ENCODE data around the gene NLRC5. TPM values are rescaled to one million over a fixed set of nuclear protein-coding genes. Genes with fewer than 3 reads are reported as not detected.

NLRC5 gene
- total RNA-seq, 1 donor from 2014 or later, result 33.2 TPM

DNA sequence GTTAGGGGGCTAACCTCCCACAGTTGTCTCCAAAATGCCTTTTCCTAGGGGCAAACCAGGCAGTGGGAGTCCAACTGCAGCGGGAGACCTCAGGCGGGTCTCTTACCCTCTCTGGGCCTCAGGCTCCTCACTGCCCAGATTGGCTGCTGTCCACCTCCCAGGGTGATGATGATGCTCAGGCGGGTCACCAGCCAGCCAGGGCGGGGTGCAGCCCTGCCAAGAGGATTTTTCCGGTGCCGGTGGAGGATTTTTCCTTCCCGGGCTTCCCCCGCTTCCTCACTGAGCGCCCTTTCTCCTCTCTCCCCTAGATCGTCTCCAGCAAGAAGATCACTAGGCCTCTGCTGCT, 125.8 kb downstream of the NLRC5 start:
- DNase-seq (ENCODE audit: extremely low read depth, low read depth, low spot score), result no peak

DNA sequence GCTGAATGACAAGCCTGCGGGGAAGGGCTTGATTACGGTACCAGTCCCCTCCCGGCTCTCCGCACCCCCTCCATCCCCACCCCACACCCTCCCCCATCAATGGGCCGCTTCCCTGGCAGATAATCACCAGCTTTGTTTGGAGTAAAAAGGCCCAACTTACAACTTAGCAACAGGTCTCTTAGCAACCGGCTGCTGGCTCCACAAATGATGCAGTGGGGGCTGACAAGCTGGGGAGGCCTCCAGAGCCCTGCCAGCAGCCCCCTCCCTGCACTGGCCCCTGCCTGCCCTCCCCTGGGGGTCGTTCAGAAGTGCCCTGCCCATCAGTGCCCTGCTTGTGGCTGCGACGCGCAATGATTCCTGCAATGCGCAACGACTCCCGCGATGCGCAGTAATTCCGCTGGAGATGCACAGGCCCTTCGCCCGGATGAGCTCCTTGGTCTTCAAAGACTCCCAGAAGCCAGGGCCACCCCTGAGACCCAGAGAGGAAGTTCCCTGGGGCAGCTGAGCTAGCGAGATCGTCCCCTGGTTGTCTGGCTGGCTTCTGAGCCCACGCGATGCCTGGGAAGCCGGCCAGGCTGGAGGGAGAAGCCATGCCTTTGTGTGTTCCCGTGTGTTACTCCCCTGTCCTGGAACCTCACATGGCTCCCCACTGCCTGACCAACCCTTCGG, 126.3 kb downstream of the NLRC5 start:
- no peak for DNase-seq (ENCODE audit: extremely low read depth, low read depth, low spot score)

GRCh38 chr16:57118461-57119084, 129.2 kb downstream of the NLRC5 start:
- DNase-seq (ENCODE audit: extremely low read depth, low read depth, low spot score), result no peak

GRCh38 chr16:57123216-57123973, 134.0 kb downstream of the NLRC5 start:
- DNase-seq (ENCODE audit: extremely low read depth, low read depth, low spot score), result no peak

DNA sequence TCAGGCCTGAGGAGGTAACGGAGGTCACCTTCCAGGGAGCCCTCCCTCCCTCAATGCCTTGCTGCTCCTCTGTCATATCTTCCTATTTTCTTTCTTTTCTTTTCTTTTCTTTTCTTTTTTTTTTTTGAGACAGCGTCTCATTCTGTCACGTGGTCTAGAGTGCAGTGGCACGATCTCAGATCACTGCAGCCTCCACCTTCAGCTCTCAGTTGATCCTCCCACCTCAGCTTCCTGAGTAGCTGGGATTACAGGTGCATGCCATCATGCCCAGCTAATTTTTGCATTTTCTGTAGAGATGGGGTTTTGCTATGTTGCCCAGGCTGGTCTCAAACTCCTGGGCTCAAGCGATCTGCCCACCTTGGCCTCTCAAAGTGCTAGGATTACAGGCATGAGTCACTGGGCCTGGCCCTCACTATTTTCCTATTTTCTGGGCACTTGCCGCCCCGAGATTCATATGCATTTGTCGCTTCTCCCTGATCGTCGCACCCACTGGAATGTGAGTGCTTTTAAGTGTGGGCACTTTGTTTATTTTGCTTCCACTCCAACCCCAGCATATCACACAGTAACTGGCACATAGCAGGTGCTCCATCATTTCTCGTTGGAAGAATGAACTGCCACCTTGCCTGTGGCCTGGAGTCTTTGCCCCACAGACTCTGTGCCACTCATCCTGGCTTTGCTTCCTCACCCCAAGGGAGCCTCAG, 134.8 kb downstream of the NLRC5 start:
- DNase-seq (ENCODE audit: extremely low read depth, low read depth, low spot score), result no peak

- no peak for DNase-seq (ENCODE audit: extremely low read depth, low read depth, low spot score)
Observed at GRCh38 chr16:57125376-57125775, 136.0 kb downstream of the NLRC5 start.

GRCh38 chr16:57125969-57126368, 136.6 kb downstream of the NLRC5 start:
- no peak for DNase-seq (ENCODE audit: extremely low read depth, low read depth, low spot score)

DNA sequence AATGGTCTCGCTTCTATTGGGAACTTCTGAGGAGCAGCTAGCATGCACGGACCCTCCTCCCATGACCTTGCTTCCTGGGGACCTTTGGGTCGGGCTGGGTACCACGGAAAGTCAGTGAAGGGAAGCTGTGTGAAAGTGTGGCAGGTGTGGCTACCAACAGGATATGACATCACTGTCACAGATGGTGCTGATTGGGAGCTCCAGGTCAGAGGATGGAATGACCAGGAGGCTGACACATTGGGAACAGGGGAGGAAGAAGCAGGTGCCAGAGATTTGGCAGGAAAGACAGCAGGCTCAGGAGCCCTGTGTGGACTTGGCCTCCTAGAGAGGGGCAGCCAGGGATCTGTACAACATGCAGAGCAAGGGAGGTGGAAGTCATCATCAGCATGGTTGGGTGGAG, 137.1 kb downstream of the NLRC5 start:
- no peak for DNase-seq (ENCODE audit: extremely low read depth, low read depth, low spot score)

- no peak for DNase-seq (ENCODE audit: extremely low read depth, low read depth, low spot score)
Observed at GRCh38 chr16:57127037-57127763, 137.8 kb downstream of the NLRC5 start.

DNA sequence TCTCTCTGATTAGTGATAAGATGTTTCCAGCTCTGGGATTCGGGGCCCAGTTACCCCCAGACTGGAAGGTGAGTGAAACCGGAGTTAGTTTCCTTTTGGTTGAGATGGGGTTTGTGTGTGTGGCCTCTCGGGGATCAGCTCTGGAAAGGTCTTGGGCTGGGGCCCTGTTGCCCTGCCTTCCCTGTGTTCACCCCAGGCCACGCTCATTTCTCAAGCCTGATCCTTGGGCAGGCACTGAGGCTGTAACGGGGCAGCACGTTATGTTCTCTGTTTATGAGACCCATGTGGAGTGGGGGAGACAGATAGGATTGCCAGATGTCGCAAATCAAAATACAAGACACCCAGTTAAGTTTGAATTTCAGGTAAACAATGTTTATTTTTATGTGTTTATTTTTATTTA, 138.5 kb downstream of the NLRC5 start:
- no peak for DNase-seq (ENCODE audit: extremely low read depth, low read depth, low spot score)

DNA sequence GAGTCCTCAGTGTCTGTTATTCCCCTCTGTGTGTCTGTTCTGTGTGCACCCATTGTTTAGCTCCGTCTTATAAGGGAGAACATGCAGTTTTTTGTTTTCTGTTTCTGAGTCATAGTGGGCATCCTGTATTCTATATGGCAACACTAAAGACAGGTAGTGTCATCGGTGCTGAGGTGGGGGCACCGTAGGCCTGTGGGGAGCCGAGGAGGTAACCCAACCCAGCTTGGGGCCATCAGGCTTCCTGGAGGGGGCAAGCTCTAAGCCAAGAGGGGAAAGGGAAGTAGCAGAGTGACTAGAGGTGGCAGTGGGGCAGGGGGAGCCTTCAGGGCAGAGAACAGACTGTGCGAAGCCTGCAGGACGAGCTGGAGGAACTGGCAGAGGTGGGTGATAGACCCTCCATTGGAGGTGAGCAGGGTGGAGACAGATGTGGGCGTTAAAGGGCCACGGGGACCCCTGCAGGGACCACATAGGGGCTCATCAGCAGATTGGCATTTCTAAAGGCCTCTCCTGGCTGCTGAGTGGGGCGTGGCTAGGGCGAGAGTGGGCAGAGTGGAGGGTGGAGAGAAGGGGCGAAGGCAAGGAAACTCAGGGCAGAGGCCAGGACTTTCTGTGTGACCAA, 139.5 kb downstream of the NLRC5 start:
- DNase-seq (ENCODE audit: extremely low read depth, low read depth, low spot score), result no peak

DNA sequence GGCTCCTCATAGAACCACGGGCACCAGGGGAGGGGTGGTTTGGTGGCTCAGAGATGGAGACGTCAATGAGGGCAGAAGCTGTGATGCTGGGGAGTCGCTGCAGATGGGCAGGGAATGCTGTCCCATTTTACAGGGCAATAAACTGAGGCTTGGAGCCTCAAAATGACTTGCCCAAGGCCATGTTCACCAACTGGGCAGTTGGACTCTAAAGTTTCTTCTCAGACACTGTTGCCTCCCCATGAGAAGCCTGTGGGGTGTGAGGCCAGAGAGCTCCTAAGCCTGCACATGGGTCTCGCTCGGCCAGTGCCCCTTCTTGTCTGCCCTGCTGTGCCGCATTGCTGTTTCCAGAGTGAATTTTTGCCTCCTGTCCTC, 141.6 kb downstream of the NLRC5 start:
- DNase-seq (ENCODE audit: extremely low read depth, low read depth, low spot score), result no peak

- no peak for DNase-seq (ENCODE audit: extremely low read depth, low read depth, low spot score)
Observed at GRCh38 chr16:57131351-57131970, 142.1 kb downstream of the NLRC5 start.

DNA sequence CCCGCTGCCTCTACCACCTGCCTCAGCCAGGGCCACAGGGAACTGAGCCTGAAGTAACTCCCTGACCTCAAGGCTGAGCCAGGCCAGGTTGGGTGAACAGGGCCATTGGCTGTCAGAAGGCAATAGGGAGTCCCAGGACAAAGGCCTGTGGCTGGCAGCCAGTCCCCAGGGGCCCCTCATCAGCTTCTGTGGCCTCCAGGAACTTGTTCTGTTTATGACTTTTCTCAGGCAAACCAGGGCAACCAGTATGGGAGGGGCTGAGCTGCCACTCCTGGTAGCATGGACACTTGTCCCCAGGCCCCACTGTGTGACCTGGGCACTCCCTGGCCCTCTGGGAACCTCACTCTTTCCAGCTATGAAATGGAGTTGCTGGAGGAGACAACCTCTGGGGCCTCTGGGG, 143.1 kb downstream of the NLRC5 start:
- no peak for DNase-seq (ENCODE audit: extremely low read depth, low read depth, low spot score)

DNA sequence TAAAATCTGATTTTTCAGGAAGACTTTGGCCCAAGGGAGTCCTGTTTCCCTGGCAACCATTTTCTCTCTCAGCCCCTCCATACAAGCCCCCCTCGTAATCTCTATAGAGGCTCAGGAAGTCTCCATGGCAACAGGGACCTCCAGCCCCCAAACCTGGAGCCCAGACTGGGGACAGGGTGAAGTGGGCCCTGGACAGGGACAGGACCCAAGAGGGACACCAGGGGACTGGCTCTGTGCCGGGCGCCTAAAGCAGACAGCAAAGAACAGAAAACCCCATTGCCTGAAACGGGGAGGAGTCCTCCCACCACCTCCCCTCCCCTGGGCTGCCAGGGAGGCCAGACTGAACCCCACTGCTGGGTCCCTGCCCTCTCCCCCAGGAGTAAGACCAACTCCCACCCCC, 143.7 kb downstream of the NLRC5 start:
- no peak for DNase-seq (ENCODE audit: extremely low read depth, low read depth, low spot score)

Other genes starting within 250 kb of the NLRC5 start
- gene SLC12A3, start 124.3 kb upstream of the NLRC5 start, total RNA-seq, result not detected in 2 replicates
- gene HERPUD1, start 57.4 kb upstream of the NLRC5 start, total RNA-seq, result 51.7 and 83.3 TPM in 2 replicates
- gene CETP, start 27.6 kb upstream of the NLRC5 start, total RNA-seq, result 18.5 and 27.1 TPM in 2 replicates
- gene CPNE2, start 103.0 kb downstream of the NLRC5 start, total RNA-seq, result 78.4 and 81.0 TPM in 2 replicates
- gene PSME3IP1, start 196.5 kb downstream of the NLRC5 start, total RNA-seq, result 52.3 and 59.0 TPM in 2 replicates
- gene RSPRY1, start 196.8 kb downstream of the NLRC5 start, total RNA-seq, result 36.8 and 47.1 TPM in 2 replicates

Data from glomerular endothelial cell (primary cell).